ENCODE results near the gene SPECC1. TPM values are rescaled to one million over a fixed set of nuclear protein-coding genes. Genes with fewer than 3 reads are reported as not detected.

The SPECC1 gene
- total and polyA plus RNA-seq, 2 of the 13 experiments (the other 11 are each of a cell fraction or from before 2014, with no cell fraction given), result 2.3 to 6.9 TPM

- peak; percentile 53 for TF ChIP-seq DBP (CRISPR knock-in tag; IDR thresholded peaks at IDR 0.05; ENCODE audit: not compliant biosample characterization)
- TF ChIP-seq POGK (CRISPR knock-in tag; conservative IDR thresholded peaks at IDR 0.05), result no peak; the same call in 1 of the 2 replicates
- peak; percentile 84 for TF ChIP-seq ELF1 (CRISPR knock-in tag; IDR thresholded peaks at IDR 0.05)
- no peak for TF ChIP-seq JDP2 (CRISPR knock-in tag; IDR thresholded peaks at IDR 0.05; ENCODE audit: borderline replicate concordance)
- peak; percentile 74; the same call in 1 of the 2 replicates for TF ChIP-seq RFXANK (CRISPR knock-in tag; IDR thresholded peaks at IDR 0.05)
- 0 out of 2 replicates have a peak, but pooled peaks have one; percentile 36 for TF ChIP-seq ONECUT2 (CRISPR knock-in tag; IDR thresholded peaks at IDR 0.05)
- peak; percentile 97 for TF ChIP-seq TIGD3 (CRISPR knock-in tag; IDR thresholded peaks at IDR 0.05; ENCODE audit: borderline replicate concordance)
- peak; percentile 33; the same call in 1 of the 2 replicates for TF ChIP-seq ARHGAP35 (CRISPR knock-in tag; IDR thresholded peaks at IDR 0.05; ENCODE audit: borderline replicate concordance)
- peak; percentile 89 for TF ChIP-seq ZNF563 (CRISPR knock-in tag; IDR thresholded peaks at IDR 0.05)
- peak; percentile 28; the same call in 1 of the 2 replicates for TF ChIP-seq HBP1 (CRISPR knock-in tag; IDR thresholded peaks at IDR 0.05; ENCODE audit: low read depth)
- TF ChIP-seq ZNF3 (CRISPR knock-in tag; IDR thresholded peaks at IDR 0.05), result no peak
- no peak for TF ChIP-seq ZNF234 (CRISPR knock-in tag; conservative IDR thresholded peaks at IDR 0.05)
- TF ChIP-seq HMGA1 (CRISPR knock-in tag; conservative IDR thresholded peaks at IDR 0.05), result no peak
- 0 out of 2 replicates have a peak, but pooled peaks have one; percentile 81 for TF ChIP-seq ZNF790 (CRISPR knock-in tag; IDR thresholded peaks at IDR 0.05; ENCODE audit: borderline replicate concordance)
- TF ChIP-seq SRSF4 (IDR thresholded peaks at IDR 0.05; ENCODE audit: low read depth, low read length, poor library complexity, severe bottlenecking), result no peak
- TF ChIP-seq DZIP1 (CRISPR knock-in tag; IDR thresholded peaks at IDR 0.05), result peak; percentile 95
- peak; percentile 90 for TF ChIP-seq ZNF569 (CRISPR knock-in tag; IDR thresholded peaks at IDR 0.05; ENCODE audit: borderline replicate concordance)
Measured at GRCh38 chr17:19977293-19978208, 31.6 kb upstream of the SPECC1 start, which contains the start of gene AKAP10 (continued).
